NB4 (cell line): ENCODE data around the gene SLC4A9.

Experiments used
- MYC ChIP-seq: IDR thresholded peaks from 2 replicates; pipeline ENCODE4 v1.6.1; 2011; ENCODE audit warnings: low read depth, low read length
- POLR2A ChIP-seq: IDR thresholded peaks from 2 replicates; pipeline ENCODE4 v1.6.1; 2011; ENCODE audit warnings: mild to moderate bottlenecking; ENCODE audit not compliant: insufficient read length; ENCODE audit errors: extremely low read depth
- TF ChIP-seq, protein P1 (sequence below): IDR thresholded peaks from one replicate; pipeline ENCODE4 v1.5.1; 2012; ENCODE audit warnings: low read depth, low read length

DNA sequence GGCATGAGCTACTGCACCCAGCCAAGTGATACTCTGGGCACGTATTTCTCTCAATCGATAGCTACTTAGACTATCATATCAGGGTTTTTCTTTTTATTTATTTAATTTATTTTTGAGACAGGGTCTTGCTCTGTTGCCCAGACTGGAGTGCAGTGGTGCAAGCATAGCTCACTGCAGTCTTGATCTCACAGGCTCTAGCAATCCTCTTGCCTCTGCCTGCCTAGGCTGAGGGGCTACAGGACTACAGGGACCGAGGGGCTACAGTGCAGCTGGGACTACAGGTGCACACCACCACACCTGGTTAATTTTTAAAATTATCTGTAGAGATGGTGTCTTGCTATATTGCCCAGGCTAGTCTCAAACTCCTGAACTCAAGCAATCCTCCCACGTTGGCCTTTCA is 21.4 kb downstream of the SLC4A9 start:
- TF ChIP-seq, protein P1, sequence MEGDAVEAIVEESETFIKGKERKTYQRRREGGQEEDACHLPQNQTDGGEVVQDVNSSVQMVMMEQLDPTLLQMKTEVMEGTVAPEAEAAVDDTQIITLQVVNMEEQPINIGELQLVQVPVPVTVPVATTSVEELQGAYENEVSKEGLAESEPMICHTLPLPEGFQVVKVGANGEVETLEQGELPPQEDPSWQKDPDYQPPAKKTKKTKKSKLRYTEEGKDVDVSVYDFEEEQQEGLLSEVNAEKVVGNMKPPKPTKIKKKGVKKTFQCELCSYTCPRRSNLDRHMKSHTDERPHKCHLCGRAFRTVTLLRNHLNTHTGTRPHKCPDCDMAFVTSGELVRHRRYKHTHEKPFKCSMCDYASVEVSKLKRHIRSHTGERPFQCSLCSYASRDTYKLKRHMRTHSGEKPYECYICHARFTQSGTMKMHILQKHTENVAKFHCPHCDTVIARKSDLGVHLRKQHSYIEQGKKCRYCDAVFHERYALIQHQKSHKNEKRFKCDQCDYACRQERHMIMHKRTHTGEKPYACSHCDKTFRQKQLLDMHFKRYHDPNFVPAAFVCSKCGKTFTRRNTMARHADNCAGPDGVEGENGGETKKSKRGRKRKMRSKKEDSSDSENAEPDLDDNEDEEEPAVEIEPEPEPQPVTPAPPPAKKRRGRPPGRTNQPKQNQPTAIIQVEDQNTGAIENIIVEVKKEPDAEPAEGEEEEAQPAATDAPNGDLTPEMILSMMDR = no peak
- TF ChIP-seq POLR2A (no peak), MYC (no peak)
